ENCODE measurements around the gene CLPTM1. TPM values are rescaled to one million over a fixed set of nuclear protein-coding genes. Genes with fewer than 3 reads are reported as not detected.

The CLPTM1 gene
- polyA plus RNA-seq, 1 donor from 2014 or later = 15.3 TPM

- H3K4me2 ChIP-seq (ENCODE audit: low read length) = no peak overlapping the region
- TF ChIP-seq EP300 (conservative IDR thresholded peaks at IDR 0.05; ENCODE audit: poor library complexity, severe bottlenecking) (no peak), SMC3 (conservative IDR thresholded peaks at IDR 0.05; ENCODE audit: poor library complexity) (no peak), REST (IDR thresholded peaks at IDR 0.05; ENCODE audit: borderline replicate concordance) (no peak), RAD21 (conservative IDR thresholded peaks at IDR 0.05) (no peak), POLR2AphosphoS5 (IDR thresholded peaks at IDR 0.05) (no peak), EZH2 (IDR thresholded peaks at IDR 0.05; ENCODE audit: borderline replicate concordance, insufficient read depth, low read length, poor library complexity, severe bottlenecking) (no peak), CTCF (IDR thresholded peaks at IDR 0.05; ENCODE audit: poor library complexity, severe bottlenecking) (no peak), MXI1 (conservative IDR thresholded peaks at IDR 0.05; ENCODE audit: poor library complexity, severe bottlenecking) (no peak), TAF1 (IDR thresholded peaks at IDR 0.05; ENCODE audit: low read depth) (no peak)
- H3K79me2 ChIP-seq (replicated peaks; ENCODE audit: insufficient read depth, low read length) = no peaks in the 10 kb centered on the region
- no peaks in the 10 kb centered on the region for H3K9me2 ChIP-seq (ENCODE audit: insufficient read depth, low read length)
- no peaks in the 10 kb centered on the region for H3K9me3 ChIP-seq (ENCODE audit: low read length)
- H2AFZ ChIP-seq (ENCODE audit: low read depth, low read length) = no peak overlapping the region
- H3F3A ChIP-seq (ENCODE audit: insufficient read depth, low read length, poor library complexity, severe bottlenecking) = no peaks in the 10 kb centered on the region
- no peaks in the 10 kb centered on the region for H3K27me3 ChIP-seq (ENCODE audit: insufficient read depth, low read depth, low read length)
- H4K20me1 ChIP-seq (ENCODE audit: insufficient read depth) = no peaks in the 10 kb centered on the region
- H3K9ac ChIP-seq (ENCODE audit: low read length) = no peak overlapping the region
- no peak overlapping the region for H3K27ac ChIP-seq (ENCODE audit: low read length)
- H3K4me3 ChIP-seq (ENCODE audit: low read length) = no peak overlapping the region
- no peaks in the 10 kb centered on the region for H3K36me3 ChIP-seq (ENCODE audit: insufficient read depth, low read length)
These were observed 64.0 kb downstream of the CLPTM1 start for GRCh38 chr19:45019187-45019586.

GRCh38 chr19:45020071-45020470 lies 64.9 kb downstream of the CLPTM1 start:
- H3K4me3 ChIP-seq (ENCODE audit: low read length) = no peak overlapping the region
- H3K4me2 ChIP-seq (ENCODE audit: low read length) = no peak overlapping the region
- H3K9me2 ChIP-seq (ENCODE audit: insufficient read depth, low read length) = no peaks in the 10 kb centered on the region
- H4K20me1 ChIP-seq (ENCODE audit: insufficient read depth) = no peaks in the 10 kb centered on the region
- TF ChIP-seq TAF1 (IDR thresholded peaks at IDR 0.05; ENCODE audit: low read depth) (no peak), POLR2AphosphoS5 (IDR thresholded peaks at IDR 0.05) (no peak), RAD21 (conservative IDR thresholded peaks at IDR 0.05) (no peak), MXI1 (conservative IDR thresholded peaks at IDR 0.05; ENCODE audit: poor library complexity, severe bottlenecking) (no peak), SMC3 (conservative IDR thresholded peaks at IDR 0.05; ENCODE audit: poor library complexity) (no peak), REST (IDR thresholded peaks at IDR 0.05; ENCODE audit: borderline replicate concordance) (no peak), EZH2 (IDR thresholded peaks at IDR 0.05; ENCODE audit: borderline replicate concordance, insufficient read depth, low read length, poor library complexity, severe bottlenecking) (no peak), EP300 (conservative IDR thresholded peaks at IDR 0.05; ENCODE audit: poor library complexity, severe bottlenecking) (no peak), CTCF (IDR thresholded peaks at IDR 0.05; ENCODE audit: poor library complexity, severe bottlenecking) (no peak)
- no peaks in the 10 kb centered on the region for H3K36me3 ChIP-seq (ENCODE audit: insufficient read depth, low read length)
- no peak overlapping the region for H2AFZ ChIP-seq (ENCODE audit: low read depth, low read length)
- H3F3A ChIP-seq (ENCODE audit: insufficient read depth, low read length, poor library complexity, severe bottlenecking) = no peaks in the 10 kb centered on the region
- H3K9me3 ChIP-seq (ENCODE audit: low read length) = no peaks in the 10 kb centered on the region
- H3K27me3 ChIP-seq (ENCODE audit: insufficient read depth, low read depth, low read length) = no peaks in the 10 kb centered on the region
- H3K79me2 ChIP-seq (replicated peaks; ENCODE audit: insufficient read depth, low read length) = no peaks in the 10 kb centered on the region
- no peak overlapping the region for H3K27ac ChIP-seq (ENCODE audit: low read length)
- no peak overlapping the region for H3K9ac ChIP-seq (ENCODE audit: low read length)
